KG1 (cell line): ENCODE results near the gene TNIP2.
"Not testable (repeated sequence)": the region's sequence is repeated elsewhere in the genome, so short reads cannot be mapped to it uniquely, and the experiment has no call there.

Experiments
- DNase-seq: peaks from one replicate; lab custom pipeline; 2025; lab: John Stamatoyannopoulos, UW

The TNIP2 gene

DNA sequence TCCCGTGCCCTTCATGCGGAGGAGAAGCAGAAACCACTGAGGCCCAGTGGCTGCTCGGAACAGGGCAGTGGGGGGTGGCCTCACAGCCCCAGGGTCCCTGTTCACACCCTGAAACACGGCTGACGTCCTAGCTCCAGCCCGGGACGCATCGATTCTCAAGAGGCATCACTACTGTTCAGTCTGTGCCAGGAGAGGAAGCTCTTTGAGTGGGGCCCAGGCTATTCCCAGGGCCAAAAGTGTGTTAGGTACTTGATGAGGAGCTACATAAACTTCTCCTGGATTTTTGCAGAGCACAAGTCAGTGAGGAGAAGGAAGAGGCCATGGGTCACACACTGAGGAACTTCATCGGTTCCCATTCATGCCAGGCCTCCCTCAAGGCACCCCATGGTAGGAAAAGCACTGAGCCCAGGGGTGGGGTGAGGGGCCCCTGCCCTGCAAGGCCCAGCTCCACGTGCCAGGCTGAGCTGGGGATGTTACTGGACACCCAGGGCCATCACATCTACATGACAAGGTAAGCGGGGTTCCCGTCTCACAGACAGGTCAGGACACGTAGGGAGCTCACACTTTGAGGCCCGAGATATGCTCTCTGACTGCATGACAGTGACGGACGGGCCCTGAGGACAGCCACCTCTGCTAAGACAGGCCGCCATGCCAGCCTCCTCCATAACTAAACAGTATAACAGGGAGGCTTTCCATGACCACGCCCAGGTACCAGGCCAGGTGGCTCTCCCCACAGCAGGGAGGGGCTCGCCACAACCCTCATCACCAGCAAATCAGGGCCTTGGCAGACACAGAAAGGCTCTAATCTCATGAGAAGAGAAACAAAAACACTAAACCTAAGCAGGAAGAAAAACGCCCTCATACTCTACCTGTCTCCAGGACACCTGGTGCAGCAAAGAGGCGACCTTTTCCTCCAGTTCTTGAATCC lies 12.4 kb downstream of the TNIP2 start:
- no peak for DNase-seq

DNA sequence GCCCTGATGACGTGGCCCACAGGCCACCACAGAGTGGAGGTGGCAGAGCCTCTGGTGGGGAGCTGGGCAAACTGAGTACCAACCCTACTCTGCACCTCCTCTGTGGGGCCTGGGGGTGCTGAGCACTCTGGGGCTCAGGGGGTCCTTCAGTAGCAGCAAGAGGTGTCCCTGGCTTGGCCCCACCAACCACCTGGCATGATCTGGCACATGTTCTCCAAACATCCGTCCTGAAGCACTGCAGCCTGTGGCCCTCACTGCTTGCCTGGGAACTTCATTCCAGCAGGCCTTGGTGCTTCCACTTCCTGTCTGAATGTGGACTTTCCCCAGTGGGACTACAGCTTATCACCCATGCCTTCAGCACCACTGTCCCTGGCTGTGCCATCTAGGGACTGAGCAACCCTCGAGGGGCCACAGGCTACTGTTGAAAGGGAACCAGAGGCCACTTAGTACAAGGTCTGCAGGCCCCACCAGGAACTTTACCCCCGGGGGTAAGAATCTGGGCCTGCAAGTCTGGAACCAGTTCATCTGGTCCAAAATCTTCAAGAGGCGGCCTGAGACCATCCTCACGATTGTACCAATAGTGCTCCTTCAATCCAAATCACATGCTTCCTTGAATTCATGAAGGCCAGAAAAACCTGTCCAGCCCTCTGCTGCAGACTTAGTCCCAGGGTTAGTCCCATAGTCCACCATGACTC lies 13.2 kb downstream of the TNIP2 start:
- no peak for DNase-seq

DNA sequence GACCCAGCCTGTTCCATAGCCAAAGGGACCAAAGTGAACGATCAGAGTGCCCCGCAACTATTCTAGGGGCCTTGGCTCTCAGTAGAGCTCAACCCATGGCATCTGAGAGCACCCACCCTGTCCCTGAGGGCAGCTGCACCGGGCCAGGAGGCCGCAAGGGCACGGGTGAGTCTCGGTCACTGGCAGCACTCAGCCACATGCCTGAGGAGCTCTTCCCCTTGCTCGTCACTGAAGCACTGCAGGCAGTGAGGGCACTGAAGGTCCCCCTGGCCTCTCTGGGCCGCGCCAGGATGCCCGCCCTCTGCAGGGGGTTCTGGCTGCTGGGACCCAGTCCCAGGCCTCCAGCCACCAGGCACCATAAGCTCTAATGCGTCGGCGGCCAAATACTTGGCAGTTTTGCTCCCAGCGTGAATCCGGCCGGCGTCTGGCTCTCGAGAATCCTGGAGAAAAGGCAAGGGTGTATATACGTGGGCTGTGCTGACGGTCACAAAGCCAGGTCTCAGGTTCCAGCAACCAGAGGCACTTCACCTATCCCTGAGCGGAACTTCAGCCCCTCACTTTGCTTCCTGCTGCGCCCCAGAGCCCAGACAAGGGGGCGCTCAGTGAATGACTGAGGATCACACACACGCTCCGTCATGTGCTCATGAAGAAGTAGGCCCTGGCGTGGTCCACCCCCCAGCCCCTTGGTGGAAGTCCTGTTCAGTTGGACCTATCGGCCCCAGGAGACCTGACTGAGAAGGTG lies 13.9 kb downstream of the TNIP2 start:
- no peak for DNase-seq

DNA sequence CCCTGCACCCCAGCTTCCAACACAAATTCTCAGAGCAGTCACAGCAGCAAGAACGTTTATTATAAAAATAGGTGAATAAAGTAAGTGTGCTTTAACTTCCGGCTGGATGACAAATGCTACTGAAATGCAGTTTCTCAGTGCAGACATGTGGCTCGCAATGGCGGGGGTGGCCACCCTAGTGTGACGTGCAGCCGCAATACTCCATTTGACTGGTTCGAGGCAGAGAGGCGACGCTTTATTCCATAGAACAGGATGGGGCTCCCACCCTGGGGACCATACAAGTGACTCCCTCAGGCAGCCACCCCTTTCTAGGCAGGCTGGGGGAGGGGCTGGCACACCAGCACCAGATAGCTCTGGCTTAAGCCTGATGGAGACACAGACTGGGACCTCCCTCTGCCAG lies 14.5 kb downstream of the TNIP2 start:
- no peak for DNase-seq

DNA sequence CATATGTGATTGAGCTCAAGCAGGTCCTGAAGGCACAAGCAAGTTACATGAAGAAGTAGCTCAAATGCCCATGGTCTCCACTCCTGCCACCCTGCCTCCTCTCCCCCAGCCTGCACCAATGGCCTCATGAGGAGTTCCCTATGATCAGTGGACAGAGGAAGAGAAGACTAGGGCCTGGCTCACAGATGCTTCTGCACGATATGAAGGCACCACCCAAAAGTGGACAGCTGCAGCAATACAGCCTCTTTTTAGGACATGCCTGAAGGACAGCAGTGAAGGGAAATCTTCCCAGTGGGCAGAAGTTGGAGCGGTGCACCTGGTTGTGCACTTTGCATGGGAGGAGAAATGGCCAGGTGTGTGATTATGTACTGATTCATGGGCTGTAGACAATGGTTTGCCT lies 17.8 kb downstream of the TNIP2 start:
- DNase-seq: not testable (repeated sequence)

DNA sequence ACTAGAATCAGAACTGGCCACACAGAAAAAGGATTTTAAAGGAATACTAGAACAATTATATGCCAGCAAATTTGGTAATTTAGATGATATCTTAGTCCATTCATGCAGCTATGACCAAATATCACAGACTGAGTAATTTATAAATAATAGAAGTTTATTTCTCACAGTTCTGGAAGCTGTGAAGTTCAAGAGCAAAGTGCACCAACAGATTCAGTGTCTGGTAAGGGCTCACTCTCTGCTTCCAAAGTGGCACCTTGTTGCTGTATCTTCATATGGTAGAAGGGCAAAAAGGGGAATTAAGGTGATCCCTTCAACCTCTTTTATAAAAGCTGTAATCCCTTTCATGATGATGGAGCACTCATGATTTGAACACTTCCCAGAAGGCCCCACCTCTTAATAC lies 20.3 kb downstream of the TNIP2 start:
- DNase-seq: no peak

DNA sequence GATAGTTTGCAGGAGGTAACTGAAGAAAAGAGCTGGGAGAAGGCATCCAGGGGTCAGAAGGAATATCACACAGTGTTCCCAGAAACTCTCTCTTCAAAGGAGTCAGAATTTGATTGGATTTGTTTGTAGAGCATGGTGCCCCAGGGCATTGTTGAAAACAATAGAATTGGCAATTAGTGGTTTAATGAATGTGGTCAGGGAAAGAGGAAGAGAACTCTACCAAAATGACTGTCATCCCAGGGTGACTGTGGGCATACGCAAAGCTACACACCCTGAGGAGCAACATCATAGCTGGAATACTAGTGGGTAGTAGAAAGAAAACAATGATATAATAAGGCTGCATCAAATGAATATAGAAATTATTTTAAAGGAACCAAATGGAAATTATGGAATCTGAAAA lies 21.5 kb downstream of the TNIP2 start:
- DNase-seq: no peak

DNA sequence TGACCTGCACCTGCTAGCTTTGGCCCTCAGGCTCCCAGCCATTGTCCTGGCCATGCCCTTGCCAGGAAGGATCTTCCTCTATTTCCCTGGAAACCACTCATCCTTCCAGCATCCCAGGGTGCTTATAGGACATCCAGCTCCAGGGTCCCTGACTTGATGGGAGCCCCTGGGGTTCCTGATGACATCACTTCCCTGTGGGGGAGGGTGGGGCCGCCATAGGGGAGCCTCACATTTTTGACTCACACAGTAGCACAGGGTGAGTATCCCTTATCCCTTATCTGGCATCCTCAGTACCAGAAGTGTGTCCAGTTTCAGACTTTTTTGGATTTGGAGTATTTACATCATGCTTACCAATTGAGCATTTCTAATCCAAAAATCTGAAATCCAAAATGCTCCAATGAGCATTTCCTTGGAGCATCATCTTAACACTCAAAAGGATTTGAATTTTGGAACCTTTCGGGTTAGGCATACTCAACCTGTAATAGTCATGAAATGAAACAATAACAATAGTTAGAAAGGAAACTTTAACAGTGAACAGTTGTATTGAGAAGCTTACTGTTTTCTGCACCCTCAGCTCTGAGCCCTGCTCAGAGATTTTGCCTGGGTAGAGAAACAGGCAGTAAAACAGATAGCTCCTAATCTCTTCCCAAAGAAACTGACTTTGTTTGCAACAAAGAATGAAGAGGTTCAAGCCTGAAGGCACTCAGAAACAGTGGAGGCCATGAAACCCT lies 22.1 kb downstream of the TNIP2 start:
- DNase-seq: no peak

DNA sequence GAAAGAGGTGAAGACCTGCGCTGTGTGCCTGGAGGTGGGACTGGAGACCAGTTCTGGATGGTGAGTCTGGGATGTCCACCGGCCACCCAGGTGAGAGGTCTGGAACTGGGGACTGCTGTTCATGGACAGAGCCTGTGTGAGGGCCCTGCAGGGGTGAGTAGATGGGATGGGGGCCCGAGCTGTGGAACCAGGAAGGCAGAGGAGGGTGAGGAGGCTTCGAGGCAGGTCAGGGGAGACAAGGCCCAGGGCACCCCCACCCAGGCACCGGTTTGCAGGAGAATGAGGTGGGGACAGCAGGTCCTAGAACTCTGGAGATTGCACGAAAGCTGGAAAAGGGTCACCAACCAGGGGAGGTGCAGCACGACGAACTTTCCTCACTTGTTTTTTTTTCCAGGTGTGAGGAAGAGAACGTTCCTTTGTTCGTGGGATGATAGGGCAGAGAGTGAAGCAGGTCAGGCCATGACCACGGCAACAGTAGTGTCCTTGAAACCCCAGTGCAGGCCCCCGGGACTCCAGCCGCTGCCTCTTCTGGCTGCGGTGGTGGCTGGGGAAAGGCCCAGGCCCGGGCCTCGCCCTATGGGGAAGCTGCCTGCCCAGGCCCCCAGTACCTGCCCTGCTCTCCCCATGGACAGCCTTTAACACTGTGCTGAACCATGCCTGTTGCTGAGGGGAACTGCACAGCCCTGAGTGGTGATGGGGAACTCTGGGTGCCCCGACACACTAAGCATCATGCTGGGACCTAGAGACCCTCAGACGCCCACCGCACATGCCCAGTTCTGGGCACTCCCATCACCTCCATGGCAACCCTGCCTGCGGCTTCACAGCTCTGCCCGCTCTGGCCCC lies 22.9 kb downstream of the TNIP2 start:
- no peak for DNase-seq

DNA sequence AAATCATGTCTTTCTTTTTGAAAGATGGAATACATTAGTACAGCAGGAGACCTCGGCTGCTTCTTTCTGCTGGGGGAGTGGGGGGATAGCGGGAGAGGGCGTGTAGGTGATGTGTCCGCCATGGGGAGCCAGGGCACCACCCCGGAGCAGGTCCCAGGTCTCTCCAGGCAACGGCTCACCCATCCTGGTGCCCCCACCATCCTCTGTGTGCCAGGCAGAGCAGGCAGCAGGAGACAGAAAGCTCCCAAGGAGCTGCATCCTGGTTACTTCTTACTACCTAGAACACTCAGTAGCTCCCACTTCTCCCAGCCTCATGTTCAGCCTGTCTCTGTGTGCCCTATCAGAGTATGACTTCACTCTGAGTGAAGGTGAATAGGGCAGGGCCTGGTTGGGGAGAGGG lies 23.6 kb downstream of the TNIP2 start:
- no peak for DNase-seq

DNA sequence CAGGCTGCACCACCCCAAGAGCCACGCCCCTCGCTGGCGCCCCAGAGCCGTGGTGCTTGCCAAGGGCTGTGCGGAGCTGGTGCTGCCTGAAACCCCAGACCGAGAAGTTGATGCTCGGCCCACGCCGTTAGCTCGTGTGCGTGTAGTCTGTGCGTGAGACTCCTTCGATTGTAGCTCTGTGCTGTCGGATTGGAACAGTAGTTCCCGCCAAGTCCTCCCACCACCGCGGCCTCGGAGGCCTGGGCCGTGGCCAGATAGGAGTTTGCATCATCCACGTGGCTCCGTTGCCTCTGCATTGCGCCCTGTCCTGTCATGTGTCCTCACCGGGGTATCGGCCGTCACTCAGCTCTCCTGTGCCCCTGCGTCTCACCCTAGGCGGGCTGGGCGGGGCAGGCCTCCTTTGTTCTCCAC lies 24.2 kb downstream of the TNIP2 start:
- DNase-seq: no peak

DNA sequence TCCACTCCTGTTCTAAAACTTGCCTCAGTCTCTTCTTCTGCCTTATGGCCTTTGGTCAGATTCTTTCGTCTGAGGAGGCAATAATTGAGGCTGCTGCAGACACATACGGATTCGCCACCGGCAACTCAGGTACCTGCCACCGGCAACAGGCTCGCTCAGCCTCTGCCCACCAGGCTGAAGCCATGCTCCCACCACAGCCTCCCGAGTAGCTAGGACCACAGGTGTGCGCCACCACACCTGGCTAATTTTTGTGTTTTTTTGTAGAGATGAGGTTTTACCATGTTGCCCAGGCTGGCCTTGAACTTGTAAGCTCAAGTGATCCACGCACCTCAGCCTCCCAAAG lies 26.6 kb downstream of the TNIP2 start:
- no peak for DNase-seq

DNA sequence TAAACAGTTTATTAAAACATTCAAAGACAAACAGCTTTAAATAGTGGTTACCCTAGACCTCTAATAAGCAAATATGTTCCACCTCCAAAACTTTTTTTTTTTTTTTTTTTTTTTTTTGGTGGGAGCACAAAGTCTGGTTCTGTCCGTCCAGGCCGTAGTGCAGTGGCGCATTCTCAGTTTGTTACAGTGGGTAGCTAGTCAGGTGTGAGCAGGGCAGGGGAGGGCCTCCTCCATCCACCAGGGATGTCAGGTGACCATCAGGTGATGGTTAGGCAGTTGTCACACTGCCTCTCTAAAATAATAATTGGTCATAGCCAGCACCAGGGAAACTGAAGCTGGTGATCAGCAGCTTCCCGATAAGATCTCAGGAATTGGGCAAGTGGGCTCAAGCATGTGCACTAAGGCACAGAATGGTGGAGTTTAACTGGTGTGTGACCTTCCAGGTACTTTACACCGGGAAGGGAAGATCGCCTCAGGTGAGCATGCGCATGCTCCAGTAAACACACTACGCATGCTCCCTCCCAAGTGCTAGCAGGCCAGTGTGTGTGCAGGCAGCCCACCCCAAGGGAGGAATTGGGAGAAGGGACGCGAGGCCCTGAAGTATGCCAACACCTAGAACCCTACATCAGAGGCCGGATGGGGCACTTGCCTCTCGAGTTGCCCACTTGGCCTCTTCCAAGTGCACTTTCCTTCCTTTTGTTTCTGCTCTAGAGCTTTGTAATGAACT lies 27.2 kb downstream of the TNIP2 start:
- DNase-seq: no peak

DNA sequence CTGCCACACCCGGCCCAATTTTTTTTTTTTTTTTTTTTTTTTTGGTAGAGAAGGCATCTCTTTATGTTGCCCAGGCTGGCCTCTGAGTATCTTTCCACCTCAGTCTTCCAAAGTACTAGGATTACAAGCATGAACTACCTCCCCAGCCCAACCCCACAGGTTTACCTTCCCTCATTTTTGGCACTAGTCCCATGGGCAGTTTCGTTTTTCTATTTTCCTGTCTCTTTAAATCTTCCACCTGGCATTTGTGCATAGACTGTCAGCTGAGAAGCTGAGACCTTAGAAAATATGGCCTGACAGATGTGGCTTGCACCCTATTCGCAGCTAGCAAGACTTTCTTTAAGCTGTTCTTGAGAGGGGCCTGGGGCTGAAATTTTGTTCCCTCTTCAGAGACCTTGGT lies 27.9 kb downstream of the TNIP2 start:
- DNase-seq: no peak

DNA sequence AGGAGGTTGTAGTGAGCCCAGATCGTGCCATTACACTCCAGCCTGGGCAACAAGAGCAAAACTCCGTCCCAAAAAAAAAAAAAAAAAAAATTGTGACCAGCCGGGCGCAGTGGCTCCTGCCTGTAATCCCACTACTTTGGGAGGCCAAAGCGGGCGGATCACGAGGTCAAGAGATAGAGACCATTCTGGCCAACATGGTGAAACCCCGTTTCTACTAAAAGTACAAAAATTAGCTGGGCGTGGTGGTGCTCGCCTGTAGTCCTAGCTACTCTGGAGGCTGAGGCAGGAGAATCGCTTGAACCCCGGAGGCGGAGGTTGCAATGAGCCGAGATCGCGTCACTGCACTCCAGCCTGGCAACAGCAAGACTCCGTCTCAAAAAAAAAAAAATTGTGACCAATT lies 29.3 kb downstream of the TNIP2 start:
- not testable (repeated sequence) for DNase-seq

DNA sequence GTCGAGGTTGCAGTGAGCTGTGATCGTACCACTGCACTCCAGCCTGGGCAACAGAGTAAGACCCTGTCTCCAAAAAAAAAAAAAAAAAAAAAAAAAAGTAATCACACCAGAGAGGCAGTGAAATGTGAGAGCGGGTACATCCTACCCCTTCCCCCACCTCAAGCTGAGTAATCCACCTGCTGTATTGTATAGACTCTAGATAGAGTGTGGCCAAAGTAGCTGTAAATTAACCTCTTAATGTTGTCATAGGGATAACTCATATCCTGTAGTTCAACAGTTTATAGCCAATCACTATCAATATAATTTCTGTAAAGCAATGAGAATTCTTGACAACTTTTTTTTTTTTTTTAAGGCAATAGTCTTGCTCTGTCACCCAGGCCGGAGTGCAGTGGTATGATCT lies 30.8 kb downstream of the TNIP2 start:
- DNase-seq: no peak

DNA sequence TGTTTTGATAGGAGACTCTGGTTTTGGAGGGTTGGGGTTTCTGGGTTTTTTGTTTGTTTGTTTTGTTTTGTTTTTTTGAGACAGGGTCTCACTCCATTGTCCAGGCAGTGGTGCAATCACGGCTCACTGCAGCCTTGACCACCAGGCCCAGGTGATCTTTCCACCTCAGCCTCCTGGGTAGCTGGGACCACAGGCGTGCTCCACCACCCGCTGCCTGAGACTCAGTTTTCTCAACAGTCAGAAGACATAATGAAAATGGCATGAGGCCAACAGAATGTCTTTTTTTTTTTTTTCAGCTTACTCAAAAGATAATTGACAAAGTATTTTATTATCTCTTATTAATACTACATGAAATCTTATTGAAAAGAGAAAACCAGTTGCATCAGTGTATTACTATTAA lies 32.4 kb downstream of the TNIP2 start:
- DNase-seq: no peak

DNA sequence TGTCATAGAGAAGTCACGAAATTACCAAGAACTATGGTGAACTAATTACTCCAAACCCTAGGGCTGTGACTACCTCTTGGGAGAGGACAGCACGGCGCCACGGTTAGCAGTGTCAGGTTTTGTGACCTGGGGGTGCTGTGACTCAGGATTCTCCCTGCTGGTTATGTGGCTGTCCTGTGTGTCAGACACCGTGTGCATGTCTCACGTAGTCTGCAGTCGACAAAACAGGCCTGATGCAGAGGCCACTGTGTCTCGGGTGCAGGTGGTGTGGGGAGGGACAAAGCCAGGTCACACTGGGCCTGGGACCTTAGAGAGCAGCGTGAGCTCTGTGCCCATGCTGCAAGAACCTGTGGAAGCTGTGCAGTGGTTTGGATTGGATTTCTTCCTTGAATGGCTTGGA lies 34.1 kb downstream of the TNIP2 start:
- DNase-seq: no peak

DNA sequence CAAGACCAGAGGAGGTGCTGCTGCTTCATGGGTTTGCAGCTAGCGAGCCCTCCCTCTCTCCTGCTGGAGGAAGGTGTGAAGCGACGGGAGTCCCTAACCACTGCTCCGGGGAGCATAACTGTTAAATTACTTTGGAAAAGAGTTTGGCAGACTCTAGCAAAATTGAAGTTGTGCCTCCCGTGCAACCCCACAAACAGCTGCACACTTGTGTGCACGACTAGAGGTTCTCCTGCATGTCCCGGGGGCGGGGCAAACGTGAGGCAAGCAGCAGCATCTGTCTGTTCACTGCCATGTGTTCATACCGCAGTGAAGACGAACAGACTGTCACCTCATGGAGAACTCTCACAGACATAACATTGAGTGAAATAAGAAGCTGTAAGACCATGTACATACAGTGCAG lies 34.5 kb downstream of the TNIP2 start:
- no peak for DNase-seq

DNA sequence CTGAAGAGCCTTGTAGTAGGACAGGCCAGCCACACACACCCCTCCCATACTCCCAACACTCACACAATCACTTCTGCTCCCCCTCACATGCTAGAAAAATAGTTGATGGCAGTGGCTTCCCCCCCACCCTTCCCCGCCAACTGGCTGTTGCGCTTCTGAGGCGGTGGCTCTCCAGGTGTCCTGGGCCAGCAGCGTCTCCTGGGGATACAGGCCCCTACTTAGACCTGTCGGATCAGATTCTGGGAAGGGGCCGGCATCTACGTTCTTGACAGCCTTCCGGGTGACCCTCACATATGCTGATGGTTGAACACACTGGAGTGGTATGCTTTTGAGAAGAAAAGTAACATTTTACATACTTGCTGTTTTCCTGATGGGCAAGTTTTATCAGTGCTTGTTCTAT lies 39.9 kb downstream of the TNIP2 start:
- no peak for DNase-seq

DNA sequence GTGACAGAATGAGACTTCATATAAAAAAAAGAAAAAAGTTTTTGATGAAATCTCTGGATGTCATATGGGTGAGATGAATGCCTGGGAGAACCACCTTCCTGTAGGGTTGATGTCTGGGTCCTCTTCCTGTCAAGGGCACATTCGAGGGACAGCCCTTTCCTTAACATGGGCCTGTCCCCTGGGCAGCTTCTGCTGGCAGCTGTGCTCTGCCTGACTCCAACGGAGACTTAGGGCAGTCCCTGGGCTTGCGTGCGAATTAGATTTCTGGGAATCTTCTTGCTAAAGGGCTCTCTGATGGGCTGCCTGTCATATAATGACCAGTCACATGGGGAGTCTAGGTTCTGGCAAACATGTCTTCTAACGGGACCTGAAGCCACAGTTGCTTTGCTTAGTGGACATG lies 40.7 kb downstream of the TNIP2 start:
- no peak for DNase-seq
